Common myeloid progenitor, CD34-positive (primary cell): ENCODE data around the gene OTOG.

Experiments
- CTCF ChIA-PET: fragments of 350-600 bp; sonication (Branson Sonifier 250); formaldehyde crosslinking; loops from one replicate; lab custom pipeline; 2021; ENCODE audit warnings: antibody characterized with exemption; lab: Charles Lee
- POLR2A ChIA-PET: fragments of 350-600 bp; sonication (Branson Sonifier 250); formaldehyde crosslinking; loops from one replicate; lab custom pipeline; 2021; ENCODE audit warnings: antibody characterized with exemption; lab: Charles Lee
- DNase-seq, 3 donors: peaks; one replicate each; pipeline versions ENCODE4 v3.0.0 to v3.0.0-alpha.2; 2013
- H3K27ac ChIP-seq, 2 experiments: 1 replicate in 1 of 2; 2 replicates in 1 of 2; pipeline ENCODE4 v1.7.0; 2013; ENCODE audit warnings: inconsistent platforms in 2 of 2, low read length in 2 of 2, mild to moderate bottlenecking in 2 of 2, low read depth in 1 of 2, moderate library complexity in 1 of 2; ENCODE audit not compliant: severe bottlenecking in 2 of 2, insufficient read depth in 1 of 2, poor library complexity in 1 of 2
- H3K27me3 ChIP-seq, 5 experiments: replicated peaks in 2 of 5; 1 replicate in 3 of 5; 2 replicates in 2 of 5; pipeline versions ENCODE4 v1.6.1 to v1.7.0; 2013; ENCODE audit warnings: low read length in 4 of 5, mild to moderate bottlenecking in 2 of 5, moderate library complexity in 2 of 5, inconsistent platforms in 1 of 5; ENCODE audit not compliant: insufficient read depth in 5 of 5, control insufficient read depth in 4 of 5
- H3K36me3 ChIP-seq, 4 experiments: 1 replicate in 2 of 4; 2 replicates in 2 of 4; pipeline versions ENCODE4 v1.6.1 to v1.7.0; 2013; ENCODE audit warnings: low read length in 3 of 4, control low read depth in 1 of 4, mild to moderate bottlenecking in 1 of 4; ENCODE audit not compliant: control insufficient read depth in 4 of 4, insufficient read depth in 4 of 4
- H3K4me1 ChIP-seq, 4 experiments: 1 replicate in 3 of 4; 2 replicates in 1 of 4; pipeline versions ENCODE4 v1.6.1 to v1.7.1; 2013; ENCODE audit warnings: low read length in 3 of 4, mild to moderate bottlenecking in 3 of 4, control low read depth in 1 of 4, inconsistent platforms in 1 of 4, moderate library complexity in 1 of 4; ENCODE audit not compliant: control insufficient read depth in 4 of 4, insufficient read depth in 4 of 4; ENCODE audit errors: control extremely low read depth in 1 of 4
- H3K4me3 ChIP-seq, 7 experiments: 1 replicate in 4 of 7; 2 replicates in 3 of 7; pipeline versions ENCODE4 v1.5.1 to v1.7.0; 2013; ENCODE audit warnings: mild to moderate bottlenecking in 7 of 7, low read length in 6 of 7, moderate library complexity in 6 of 7, inconsistent platforms in 2 of 7, low read depth in 2 of 7, control low read depth in 1 of 7; ENCODE audit not compliant: insufficient read depth in 4 of 7, control insufficient read depth in 1 of 7; ENCODE audit errors: extremely low read depth in 1 of 7
- H3K9me3 ChIP-seq, 5 experiments: 1 replicate in 4 of 5; 2 replicates in 1 of 5; pipeline versions ENCODE4 v1.6.1 to v1.7.1; 2013; ENCODE audit warnings: low read length in 4 of 5, mild to moderate bottlenecking in 2 of 5, inconsistent platforms in 1 of 5, low read depth in 1 of 5, moderate library complexity in 1 of 5; ENCODE audit not compliant: control insufficient read depth in 4 of 5, insufficient read depth in 2 of 5; ENCODE audit errors: control extremely low read depth in 1 of 5
- WGBS: methylation state at CpG from one replicate; pipeline ENCODE4 v1.1.5; 2013; ENCODE audit not compliant: insufficient coverage; 5-methylcytosine and 5-hydroxymethylcytosine counted together

The OTOG gene

GRCh38 chr11:17605651-17606122, 58.6 kb downstream of the OTOG start:
- POLR2A ChIA-PET = no interaction called here
- no peaks in the 10 kb centered on the region for H3K4me1 ChIP-seq
- peaks cover 0 to 10% (median 2%) of the 10 kb centered on the region in 5 experiments for H3K27me3 ChIP-seq
- H3K9me3 ChIP-seq = no peaks in the 10 kb centered on the region
- no peaks in the 10 kb centered on the region for H3K36me3 ChIP-seq
- no peak overlapping the region for H3K4me3 ChIP-seq
- CTCF ChIA-PET = no interaction called here
- no peak overlapping the region for H3K27ac ChIP-seq
- no peak for DNase-seq
- WGBS = 92% methylated on average over 16 of the region's 17 CpGs

- H3K4me1 ChIP-seq = no peaks in the 10 kb centered on the region
- no peaks in the 10 kb centered on the region for H3K9me3 ChIP-seq
- POLR2A ChIA-PET = no interaction called here
- DNase-seq = no peak
- H3K36me3 ChIP-seq = no peaks in the 10 kb centered on the region
- no peak overlapping the region for H3K27ac ChIP-seq
- H3K27me3 ChIP-seq = peaks cover 0 to 10% (median 2%) of the 10 kb centered on the region in 5 experiments
- CTCF ChIA-PET = no interaction called here
- H3K4me3 ChIP-seq = no peak overlapping the region
- WGBS = 76% methylated on average over 8 of the region's 10 CpGs
Measured at GRCh38 chr11:17606233-17607082, 59.4 kb downstream of the OTOG start.

- Histone ChIP-seq H3K4me1 (no peaks in the 10 kb centered on the region), H3K27ac (no peak overlapping the region), H3K36me3 (no peaks in the 10 kb centered on the region), H3K9me3 (no peaks in the 10 kb centered on the region), H3K27me3 (peaks cover 0 to 10% (median 2%) of the 10 kb centered on the region in 5 experiments), H3K4me3 (no peak overlapping the region)
- ChIA-PET CTCF (no interaction called here), POLR2A (no interaction called here)
- DNase-seq = no peak
- 100% methylated on average over 3 of the region's 6 CpGs for WGBS
Measured at GRCh38 chr11:17607083-17607429, 60.0 kb downstream of the OTOG start.

GRCh38 chr11:17607591-17608570, 60.8 kb downstream of the OTOG start:
- CTCF ChIA-PET = no interaction called here
- Histone ChIP-seq H3K27me3 (peaks cover 0 to 10% (median 2%) of the 10 kb centered on the region in 5 experiments), H3K4me3 (no peak overlapping the region), H3K27ac (no peak overlapping the region), H3K4me1 (no peaks in the 10 kb centered on the region), H3K36me3 (no peaks in the 10 kb centered on the region), H3K9me3 (no peaks in the 10 kb centered on the region)
- 84% methylated on average over 16 of the region's 20 CpGs for WGBS
- no peak for DNase-seq
- POLR2A ChIA-PET = no interaction called here

GRCh38 chr11:17608821-17609220, 61.8 kb downstream of the OTOG start:
- CTCF ChIA-PET = no interaction called here
- Histone ChIP-seq H3K4me1 (no peaks in the 10 kb centered on the region), H3K27me3 (peaks cover 0 to 10% (median 2%) of the 10 kb centered on the region in 5 experiments), H3K4me3 (no peak overlapping the region), H3K27ac (no peak overlapping the region), H3K36me3 (no peaks in the 10 kb centered on the region), H3K9me3 (no peaks in the 10 kb centered on the region)
- 99% methylated on average over 5 of the region's 6 CpGs for WGBS
- DNase-seq = no peak
- POLR2A ChIA-PET = no interaction called here

- no peaks in the 10 kb centered on the region for H3K4me1 ChIP-seq
- no peak overlapping the region for H3K4me3 ChIP-seq
- no peak for DNase-seq
- H3K27ac ChIP-seq = no peak overlapping the region
- H3K36me3 ChIP-seq = no peaks in the 10 kb centered on the region
- no peaks in the 10 kb centered on the region for H3K9me3 ChIP-seq
- ChIA-PET POLR2A (no interaction called here), CTCF (interaction anchor here (1.7 kb wide), 2 partner anchors 10 to 13 kb away, joined by 3 to 6 read pairs; no protein-coding TSS in a partner anchor)
- 87% methylated on average over 9 of the region's 12 CpGs for WGBS
- peaks cover 0 to 12% (median 2%) of the 10 kb centered on the region in 5 experiments for H3K27me3 ChIP-seq
Measured at GRCh38 chr11:17609291-17610084, 62.4 kb downstream of the OTOG start.
